SJCRH30 (cell line): ENCODE measurements around the gene EVI5. TPM values are rescaled to one million over a fixed set of nuclear protein-coding genes. Genes with fewer than 3 reads are reported as not detected.
A peak's percentile ranks its signal among the peaks of the same experiment; 100 is the strongest.
"Not testable (repeated sequence)": the region's sequence is repeated elsewhere in the genome, so short reads cannot be mapped to it uniquely, and the experiment has no call there.

Experiments
- DNase-seq, 2 experiments: peaks; one replicate each; pipeline ENCODE4 v3.0.0-alpha.2; 2015 to 2020
- H3K27ac ChIP-seq: fragments of 250-450 bp; sonication (Bioruptor Pico); 2 replicates; pipeline ENCODE4 v1.5.1; 2020; ENCODE audit warnings: mild to moderate bottlenecking, moderate library complexity
- H3K27me3 ChIP-seq: fragments of 250-450 bp; sonication (Bioruptor Pico); 2 replicates; pipeline ENCODE4 v1.5.1; 2020; ENCODE audit warnings: mild to moderate bottlenecking, moderate library complexity
- H3K36me3 ChIP-seq: fragments of 250-450 bp; sonication (Bioruptor Pico); 2 replicates; pipeline ENCODE4 v1.5.1; 2020; ENCODE audit warnings: mild to moderate bottlenecking, moderate library complexity
- H3K4me1 ChIP-seq: fragments of 250-450 bp; sonication (Bioruptor Pico); 2 replicates; pipeline ENCODE4 v1.5.1; 2020; ENCODE audit warnings: mild to moderate bottlenecking, moderate library complexity
- H3K4me3 ChIP-seq: fragments of 250-450 bp; sonication (Bioruptor Pico); 2 replicates; pipeline ENCODE4 v1.5.1; 2020; ENCODE audit warnings: mild to moderate bottlenecking, moderate library complexity
- H3K9me3 ChIP-seq: fragments of 250-450 bp; sonication (Bioruptor Pico); replicated peaks from 2 replicates; pipeline ENCODE4 v1.5.1; 2020; ENCODE audit warnings: mild to moderate bottlenecking, moderate library complexity
- total RNA-seq: library from RNA; depleted of rRNA; stranded (reverse); fragments of >200 nt; shearing (Covaris generic); gene quantifications from 2 replicates; pipeline ENCODE4 v1.2.3, GENCODE V29; 2014

EVI5 gene
- total RNA-seq, 1 experiment from 2014 or later = 31.6 TPM

DNA sequence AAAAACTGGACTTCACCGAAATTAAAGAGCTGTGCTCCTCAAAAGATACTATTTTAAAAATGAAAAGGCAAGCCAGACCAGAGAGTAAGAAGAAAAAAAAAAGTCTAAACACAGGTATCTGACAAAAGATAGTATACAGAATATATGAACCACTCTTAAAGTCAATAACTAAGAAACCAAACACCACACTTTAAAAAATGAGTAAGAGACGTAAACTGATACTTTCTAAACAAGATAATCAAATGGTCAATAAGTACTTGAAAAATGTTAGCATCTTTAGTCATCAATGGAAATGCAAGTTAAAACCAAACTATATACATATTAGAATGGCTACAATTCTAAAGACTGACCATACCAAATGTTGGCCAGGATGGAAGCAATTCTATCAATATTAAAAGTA is 77.6 kb downstream of the EVI5 start:
- Histone ChIP-seq H3K9me3 (no peaks in the 10 kb centered on the region), H3K27ac (no peak overlapping the region), H3K4me3 (no peak overlapping the region), H3K36me3 (0 out of 2 replicates have a peak, but pooled peaks cover 4% of the 10 kb centered on the region), H3K27me3 (no peaks in the 10 kb centered on the region), H3K4me1 (peaks cover 10% of the 10 kb centered on the region; the same call in 1 of the 2 replicates)
- DNase-seq = no peak

DNA sequence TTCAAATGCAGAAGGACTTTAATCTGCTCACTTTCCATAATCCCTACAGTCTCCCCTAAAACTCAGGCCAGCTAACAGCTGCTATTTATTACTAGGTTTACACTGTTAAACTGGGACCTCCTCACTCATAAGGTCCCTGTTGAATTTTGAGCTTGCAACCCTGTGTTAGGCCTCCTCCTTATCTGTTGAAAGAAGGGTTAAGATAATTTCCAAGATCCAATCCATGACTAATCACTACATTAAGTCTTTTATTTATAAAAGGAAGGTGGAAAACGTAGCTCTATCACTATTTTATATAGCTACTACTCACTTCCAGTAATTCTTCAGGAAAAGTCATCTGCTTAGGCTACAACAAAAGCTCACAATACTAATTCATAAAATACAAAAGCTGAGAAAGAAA is 79.5 kb downstream of the EVI5 start:
- peak; percentile 3 to 57 for DNase-seq
- Histone ChIP-seq H3K4me1 (peaks cover 10% of the 10 kb centered on the region; the same call in 1 of the 2 replicates), H3K9me3 (no peaks in the 10 kb centered on the region), H3K27ac (peak overlapping the region; percentile 22; the same call in 1 of the 2 replicates), H3K27me3 (no peaks in the 10 kb centered on the region), H3K36me3 (0 out of 2 replicates have a peak, but pooled peaks cover 4% of the 10 kb centered on the region), H3K4me3 (no peak overlapping the region)

- no peak for DNase-seq
- Histone ChIP-seq H3K27me3 (no peaks in the 10 kb centered on the region), H3K36me3 (peaks cover 4% of the 10 kb centered on the region; the same call in 1 of the 2 replicates), H3K9me3 (no peaks in the 10 kb centered on the region), H3K27ac (no peak overlapping the region), H3K4me3 (no peak overlapping the region), H3K4me1 (peaks cover 10% of the 10 kb centered on the region; the same call in 1 of the 2 replicates)
Observed at GRCh38 chr1:92701147-92701546, 83.8 kb downstream of the EVI5 start.

DNA sequence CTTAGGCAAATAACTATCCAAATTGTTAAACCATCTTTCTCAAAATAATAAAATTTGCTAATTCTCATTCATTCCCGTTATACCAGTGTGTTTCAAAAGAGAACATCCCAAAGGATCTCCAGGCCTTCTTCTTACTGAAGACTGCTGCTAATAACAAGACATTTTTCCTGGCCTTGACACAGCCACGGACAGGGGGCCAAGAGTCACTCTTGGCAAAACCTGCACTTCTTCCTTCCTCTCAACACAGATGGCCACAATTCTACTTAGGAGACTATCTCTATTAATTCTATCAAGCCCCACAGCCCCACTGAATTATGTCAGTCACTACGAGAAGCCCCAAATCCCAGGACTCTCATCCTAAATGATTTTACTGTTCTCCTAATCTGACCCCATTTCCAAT is 86.0 kb downstream of the EVI5 start:
- Histone ChIP-seq H3K4me3 (no peak overlapping the region), H3K9me3 (no peaks in the 10 kb centered on the region), H3K4me1 (no peaks in the 10 kb centered on the region), H3K36me3 (peaks cover 4% of the 10 kb centered on the region; the same call in 1 of the 2 replicates), H3K27ac (no peak overlapping the region), H3K27me3 (no peaks in the 10 kb centered on the region)
- DNase-seq = no peak

DNA sequence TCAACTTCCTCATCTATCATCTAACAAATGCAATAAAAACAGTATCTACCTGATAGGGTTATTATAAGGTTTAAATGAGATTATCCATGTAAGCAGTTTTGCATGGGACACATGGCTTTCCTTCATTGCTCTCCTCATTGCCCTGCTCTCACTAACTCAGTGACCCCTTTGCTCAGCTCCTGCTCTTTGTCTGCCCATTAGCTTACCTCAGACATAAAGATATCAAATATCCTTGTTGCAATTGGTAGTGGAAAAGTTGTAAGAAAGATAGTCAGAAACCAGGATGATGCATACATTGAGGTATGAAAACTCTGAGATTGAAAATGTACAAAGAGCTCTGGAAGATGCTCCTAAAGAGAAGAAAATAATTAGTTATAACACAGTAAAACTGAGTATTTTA is 89.8 kb downstream of the EVI5 start:
- Histone ChIP-seq H3K4me1 (no peaks in the 10 kb centered on the region), H3K9me3 (no peaks in the 10 kb centered on the region), H3K4me3 (no peak overlapping the region), H3K27me3 (no peaks in the 10 kb centered on the region), H3K27ac (no peak overlapping the region), H3K36me3 (peaks cover 4% of the 10 kb centered on the region; the same call in 1 of the 2 replicates)
- DNase-seq = no peak

- no peak overlapping the region for H3K27ac ChIP-seq
- H3K4me1 ChIP-seq = no peaks in the 10 kb centered on the region
- no peak for DNase-seq
- H3K27me3 ChIP-seq = no peaks in the 10 kb centered on the region
- peaks cover 4% of the 10 kb centered on the region; the same call in 1 of the 2 replicates for H3K36me3 ChIP-seq
- H3K9me3 ChIP-seq = no peaks in the 10 kb centered on the region
- no peak overlapping the region for H3K4me3 ChIP-seq
Observed at GRCh38 chr1:92691925-92692324, 93.0 kb downstream of the EVI5 start.

GRCh38 chr1:92690212-92690906 is 94.5 kb downstream of the EVI5 start:
- Histone ChIP-seq H3K27ac (no peak overlapping the region), H3K9me3 (no peaks in the 10 kb centered on the region), H3K4me1 (no peaks in the 10 kb centered on the region), H3K27me3 (no peaks in the 10 kb centered on the region), H3K4me3 (no peak overlapping the region), H3K36me3 (peaks cover 4% of the 10 kb centered on the region; the same call in 1 of the 2 replicates)
- no peak for DNase-seq

DNA sequence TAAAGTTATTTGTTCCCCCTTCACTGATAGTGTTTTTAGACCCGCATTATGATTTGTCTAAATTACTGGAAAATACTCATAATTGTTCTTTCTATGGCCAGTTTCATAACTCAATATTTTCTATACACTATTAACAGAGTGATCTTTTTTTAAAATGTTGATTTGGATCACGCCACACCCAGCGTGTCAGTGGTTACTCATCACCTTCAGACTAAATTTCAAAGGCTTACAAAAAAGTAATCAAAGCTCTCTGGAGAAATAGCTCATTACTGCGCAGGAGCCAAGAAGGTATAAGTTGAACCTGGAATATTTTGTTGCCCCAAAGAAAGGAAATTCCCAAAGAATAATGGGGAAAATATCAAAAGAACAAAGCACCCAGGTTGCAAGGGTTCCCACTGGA is 104.9 kb downstream of the EVI5 start:
- no peak for DNase-seq
- Histone ChIP-seq H3K27me3 (no peaks in the 10 kb centered on the region), H3K4me3 (no peak overlapping the region), H3K4me1 (no peaks in the 10 kb centered on the region), H3K36me3 (peaks cover 8% of the 10 kb centered on the region; the same call in 1 of the 2 replicates), H3K27ac (no peak overlapping the region), H3K9me3 (no peaks in the 10 kb centered on the region)

GRCh38 chr1:92663775-92664174 is 121.1 kb downstream of the EVI5 start:
- H3K4me3 ChIP-seq = no peak overlapping the region
- H3K27ac ChIP-seq = no peak overlapping the region
- no peaks in the 10 kb centered on the region for H3K9me3 ChIP-seq
- no peak for DNase-seq
- no peaks in the 10 kb centered on the region for H3K27me3 ChIP-seq
- H3K36me3 ChIP-seq = no peaks in the 10 kb centered on the region; the same call in none of the 2 replicates
- no peaks in the 10 kb centered on the region for H3K4me1 ChIP-seq

GRCh38 chr1:92662048-92662447 is 122.9 kb downstream of the EVI5 start:
- Histone ChIP-seq H3K4me1 (no peaks in the 10 kb centered on the region), H3K27me3 (no peaks in the 10 kb centered on the region), H3K4me3 (no peak overlapping the region), H3K27ac (no peak overlapping the region), H3K36me3 (no peaks in the 10 kb centered on the region; the same call in 1 of the 2 replicates), H3K9me3 (peaks cover under 1% of the 10 kb centered on the region; the same call in 1 of the 2 replicates)
- no peak for DNase-seq

DNA sequence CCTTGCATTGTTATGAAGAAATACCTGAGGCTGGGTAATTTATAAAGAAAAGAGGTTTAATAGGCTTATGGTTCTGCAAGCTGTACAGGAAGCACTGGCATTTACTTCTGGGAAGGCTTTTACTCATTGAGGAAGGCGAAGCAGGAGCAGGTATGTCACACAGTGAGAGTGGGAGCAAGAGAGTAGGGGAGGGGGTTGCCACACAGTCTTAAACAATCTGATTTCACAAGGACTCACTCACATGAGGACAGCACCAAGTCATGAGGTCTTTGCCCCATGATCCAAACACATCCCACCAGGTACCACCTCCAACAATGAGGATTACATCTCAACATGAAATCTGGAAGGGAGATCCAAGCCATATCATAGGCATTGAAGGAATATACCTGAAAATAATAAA is 127.2 kb downstream of the EVI5 start:
- peaks cover 16% of the 10 kb centered on the region for H3K9me3 ChIP-seq
- H3K4me1 ChIP-seq = no peaks in the 10 kb centered on the region
- H3K27me3 ChIP-seq = no peaks in the 10 kb centered on the region
- H3K27ac ChIP-seq = no peak overlapping the region
- H3K4me3 ChIP-seq = no peak overlapping the region
- no peaks in the 10 kb centered on the region; the same call in 1 of the 2 replicates for H3K36me3 ChIP-seq
- no peak for DNase-seq

DNA sequence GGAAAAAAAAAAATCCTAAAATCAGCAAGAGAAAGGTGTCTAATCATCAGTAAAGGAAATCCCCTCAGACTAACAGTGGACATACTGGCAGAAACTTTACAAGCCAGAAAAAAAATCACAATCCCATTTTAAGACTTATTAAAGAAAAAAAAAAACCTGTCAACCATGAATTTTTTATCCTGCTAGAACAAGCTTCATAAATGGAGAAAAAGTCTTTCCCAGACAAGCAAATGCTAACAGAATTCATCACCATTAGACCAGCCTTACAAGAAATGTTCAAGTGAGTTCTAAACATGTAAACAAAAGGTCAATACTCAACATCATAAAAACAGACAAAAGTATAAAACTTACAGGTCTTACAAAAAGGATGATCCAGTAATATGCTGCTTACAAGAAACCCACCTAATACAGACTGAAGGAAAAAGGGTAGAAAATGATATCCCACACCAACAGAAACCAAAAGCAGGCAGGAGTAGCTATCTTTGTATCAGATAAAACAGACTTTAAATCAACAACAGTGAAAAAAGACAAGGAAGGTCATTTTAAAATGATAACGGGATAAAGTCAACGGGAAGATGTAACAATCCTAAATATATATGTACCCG is 129.6 kb downstream of the EVI5 start:
- peak in 1 of 2 experiments; percentile 8 for DNase-seq
- H3K27ac ChIP-seq = no peak overlapping the region

DNA sequence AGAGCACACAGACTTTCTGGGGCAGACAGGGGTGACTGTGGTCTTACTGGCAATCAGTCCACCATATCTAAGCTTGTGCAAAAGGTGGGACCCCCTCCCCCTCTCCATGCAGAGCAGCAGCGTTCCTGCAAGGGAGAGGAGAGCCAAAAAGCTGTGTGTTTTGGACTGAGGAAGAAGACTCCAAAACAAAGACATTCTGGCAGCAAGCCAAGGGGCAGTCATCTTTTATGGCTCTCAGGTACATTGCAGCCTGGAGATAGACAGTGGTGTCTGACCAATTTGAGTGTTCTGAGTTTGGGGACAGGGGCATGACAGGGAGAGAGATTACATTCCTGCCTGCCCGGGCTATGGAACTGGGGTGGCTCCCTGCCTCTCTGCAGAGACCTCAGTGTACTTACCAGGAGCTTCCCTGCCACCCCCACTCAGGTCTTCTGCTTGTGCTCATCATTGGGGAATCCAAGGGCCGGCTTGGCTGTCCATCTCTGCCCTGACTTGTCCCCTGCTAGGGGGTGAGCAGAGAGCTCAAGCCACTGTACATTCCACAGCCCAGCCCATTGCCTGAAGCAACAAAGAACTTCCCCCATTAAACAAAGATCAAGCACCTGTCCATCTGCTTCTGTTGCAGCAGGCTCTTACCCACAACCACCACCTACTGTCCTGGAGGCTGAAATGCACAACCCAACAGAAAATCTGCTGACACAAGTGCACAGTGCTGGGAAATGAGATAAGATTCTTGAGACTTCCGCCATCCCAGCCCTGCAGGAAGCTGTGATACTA is 131.1 kb downstream of the EVI5 start:
- Histone ChIP-seq H3K4me1 (no peaks in the 10 kb centered on the region), H3K27ac (no peak overlapping the region), H3K27me3 (no peaks in the 10 kb centered on the region; the same call in 1 of the 2 replicates), H3K36me3 (no peaks in the 10 kb centered on the region; the same call in 1 of the 2 replicates), H3K9me3 (peaks cover 16% of the 10 kb centered on the region), H3K4me3 (no peak overlapping the region)
- no peak for DNase-seq

More for the DNA sequence above, 129.6 kb downstream of the EVI5 start:
- Histone ChIP-seq H3K9me3 (peaks cover 16% of the 10 kb centered on the region), H3K27me3 (no peaks in the 10 kb centered on the region; the same call in 1 of the 2 replicates), H3K36me3 (no peaks in the 10 kb centered on the region; the same call in 1 of the 2 replicates), H3K4me3 (no peak overlapping the region), H3K4me1 (no peaks in the 10 kb centered on the region)

DNA sequence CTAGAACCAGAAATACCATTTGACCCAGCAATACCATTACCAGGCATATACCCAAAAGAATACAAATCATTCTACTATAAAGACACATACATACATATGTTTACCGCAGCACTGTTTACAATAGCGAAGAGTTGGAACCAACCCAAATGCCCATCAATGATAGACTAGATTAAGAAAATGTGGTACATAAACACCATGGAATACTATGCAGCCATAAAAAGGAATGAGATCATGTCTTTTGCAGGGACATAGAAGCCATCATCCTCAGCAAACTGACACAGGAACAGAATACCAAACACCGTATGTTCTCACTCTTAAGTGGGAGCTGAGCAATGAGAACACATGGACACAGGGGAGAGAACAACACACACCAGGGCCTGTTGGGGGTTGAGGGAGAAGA is 144.2 kb downstream of the EVI5 start:
- DNase-seq, H3K9me3 ChIP-seq, H3K27me3 ChIP-seq, H3K27ac ChIP-seq, H3K4me1 ChIP-seq, H3K4me3 ChIP-seq, H3K36me3 ChIP-seq: not testable (repeated sequence)

- no peaks in the 10 kb centered on the region for H3K27me3 ChIP-seq
- no peak overlapping the region for H3K4me3 ChIP-seq
- DNase-seq = no peak
- no peaks in the 10 kb centered on the region for H3K9me3 ChIP-seq
- no peaks in the 10 kb centered on the region for H3K4me1 ChIP-seq
- no peak overlapping the region for H3K27ac ChIP-seq
- H3K36me3 ChIP-seq = peaks cover 10% of the 10 kb centered on the region; the same call in 1 of the 2 replicates
Observed at GRCh38 chr1:92638498-92638897, 146.4 kb downstream of the EVI5 start.
